Measurements from ENCODE around the gene GABRB3.

Gene GABRB3

GRCh38 chr15:26679927-26680326 lies 92.9 kb downstream of the GABRB3 start:
- DNase-seq (ENCODE audit: low read depth in 2 of 2), result no peak

- no peak for DNase-seq (ENCODE audit: low read depth in 2 of 2)
Observed at GRCh38 chr15:26676115-26676514, 96.8 kb downstream of the GABRB3 start.

GRCh38 chr15:26674467-26674866 lies 98.4 kb downstream of the GABRB3 start:
- no peak for DNase-seq (ENCODE audit: low read depth in 2 of 2)

GRCh38 chr15:26673445-26673844 lies 99.4 kb downstream of the GABRB3 start:
- no peak for DNase-seq (ENCODE audit: low read depth in 2 of 2)

- no peak for DNase-seq (ENCODE audit: low read depth in 2 of 2)
Observed at GRCh38 chr15:26670116-26670515, 102.8 kb downstream of the GABRB3 start.

- no peak for DNase-seq (ENCODE audit: low read depth in 2 of 2)
Observed at GRCh38 chr15:26667222-26667988, 105.5 kb downstream of the GABRB3 start.

GRCh38 chr15:26665957-26666791 lies 106.7 kb downstream of the GABRB3 start:
- no peak for DNase-seq (ENCODE audit: low read depth in 2 of 2)

- no peak for DNase-seq (ENCODE audit: low read depth in 2 of 2)
Observed at GRCh38 chr15:26662283-26662682, 110.6 kb downstream of the GABRB3 start.

GRCh38 chr15:26661748-26662147 lies 111.1 kb downstream of the GABRB3 start:
- DNase-seq (ENCODE audit: low read depth in 2 of 2), result no peak

- no peak for DNase-seq (ENCODE audit: low read depth in 2 of 2)
Observed at GRCh38 chr15:26661107-26661506, 111.8 kb downstream of the GABRB3 start.

- DNase-seq (ENCODE audit: low read depth in 2 of 2), result no peak
Observed at GRCh38 chr15:26660241-26660640, 112.6 kb downstream of the GABRB3 start.

GRCh38 chr15:26658290-26658689 lies 114.6 kb downstream of the GABRB3 start:
- DNase-seq (ENCODE audit: low read depth in 2 of 2), result no peak

- DNase-seq (ENCODE audit: low read depth in 2 of 2), result no peak
Observed at GRCh38 chr15:26656080-26656479, 116.8 kb downstream of the GABRB3 start.

- DNase-seq (ENCODE audit: low read depth in 2 of 2), result no peak
Observed at GRCh38 chr15:26651909-26652308, 121.0 kb downstream of the GABRB3 start.

- DNase-seq (ENCODE audit: low read depth in 2 of 2), result no peak
Observed at GRCh38 chr15:26648676-26649075, 124.2 kb downstream of the GABRB3 start.

GRCh38 chr15:26644948-26645347 lies 127.9 kb downstream of the GABRB3 start:
- DNase-seq (ENCODE audit: low read depth in 2 of 2), result no peak

GRCh38 chr15:26641144-26641543 lies 131.7 kb downstream of the GABRB3 start:
- no peak for DNase-seq (ENCODE audit: low read depth in 2 of 2)

GRCh38 chr15:26640601-26641000 lies 132.3 kb downstream of the GABRB3 start:
- DNase-seq (ENCODE audit: low read depth in 2 of 2), result no peak

GRCh38 chr15:26639966-26640365 lies 132.9 kb downstream of the GABRB3 start:
- no peak for DNase-seq (ENCODE audit: low read depth in 2 of 2)

GRCh38 chr15:26635614-26636013 lies 137.3 kb downstream of the GABRB3 start:
- DNase-seq (ENCODE audit: low read depth in 2 of 2), result no peak

GRCh38 chr15:26635105-26635504 lies 137.8 kb downstream of the GABRB3 start:
- DNase-seq (ENCODE audit: low read depth in 2 of 2), result no peak

- no peak for DNase-seq (ENCODE audit: low read depth in 2 of 2)
Observed at GRCh38 chr15:26634319-26634718, 138.5 kb downstream of the GABRB3 start.

- no peak for DNase-seq (ENCODE audit: low read depth in 2 of 2)
Observed at GRCh38 chr15:26632500-26632899, 140.4 kb downstream of the GABRB3 start.
